Gastroesophageal sphincter (tissue), 4 donors: Measurements from ENCODE around the gene NAP1L1. TPM values are rescaled to one million over a fixed set of nuclear protein-coding genes. Genes with fewer than 3 reads are reported as not detected.

Experiments
- ATAC-seq: fragments of 150-250 bp; one replicate; pipeline ENCODE4 v1.9.1; 2016; ENCODE audit warnings: mild to moderate bottlenecking, moderate library complexity
- H3K27ac ChIP-seq, 4 donors: fragments of 200-600 bp; sonication (generic) in 3 of 4; 1 replicate in 3 of 4; 2 replicates in 1 of 4; pipeline ENCODE4 v1.5.1; 2016 to 2019
- H3K27me3 ChIP-seq: fragments of 200-600 bp; sonication (generic); one replicate; pipeline ENCODE4 v1.5.1; 2019
- H3K36me3 ChIP-seq, 2 donors: fragments of 200-600 bp; sonication (generic); one replicate each; pipeline ENCODE4 v1.5.1; 2019; ENCODE audit warnings: control low read depth in 1 of 2
- H3K4me1 ChIP-seq, 3 donors: fragments of 200-600 bp; sonication (generic); 1 replicate in 2 of 3; 2 replicates in 1 of 3; pipeline ENCODE4 v1.5.1; 2016 to 2019; ENCODE audit warnings: control low read depth in 2 of 3
- H3K4me3 ChIP-seq, 2 donors: fragments of 200-600 bp; sonication (generic); one replicate each; pipeline ENCODE4 v1.5.1; 2019; ENCODE audit warnings: mild to moderate bottlenecking in 1 of 2, moderate library complexity in 1 of 2
- H3K9me3 ChIP-seq, 3 donors: fragments of 200-600 bp; sonication (generic); one replicate each; pipeline ENCODE4 v1.5.1; 2017 to 2019; ENCODE audit warnings: control low read depth in 2 of 3
- CTCF ChIP-seq, 4 experiments: fragments of 200-600 bp in 2 of 4; fragments of 450-650 bp in 2 of 4; sonication (generic) in 1 of 4; IDR thresholded peaks; one replicate each; pipeline ENCODE4 v1.5.1; 2017 to 2019; ENCODE audit warnings: antibody characterized with exemption in 4 of 4, mild to moderate bottlenecking in 2 of 4, moderate library complexity in 2 of 4
- EP300 ChIP-seq: sonication (generic); formaldehyde crosslinking; IDR thresholded peaks from one replicate; pipeline ENCODE4 v1.6.1; 2017; ENCODE audit warnings: antibody characterized with exemption, mild to moderate bottlenecking
- POLR2A ChIP-seq, 2 donors: fragments of 450-650 bp; IDR thresholded peaks; one replicate each; pipeline ENCODE4 v1.6.1; 2017; ENCODE audit warnings: antibody characterized with exemption in 2 of 2, mild to moderate bottlenecking in 2 of 2, moderate library complexity in 1 of 2
- POLR2AphosphoS5 ChIP-seq: sonication (generic); formaldehyde crosslinking; IDR thresholded peaks from one replicate; pipeline ENCODE4 v1.6.1; 2017; ENCODE audit warnings: antibody characterized with exemption
- WGBS, 2 donors: methylation state at CpG; one replicate each; pipeline ENCODE4 v1.1.5; 2018; ENCODE audit warnings: low coverage in 1 of 2; 5-methylcytosine and 5-hydroxymethylcytosine counted together
- total RNA-seq, 4 donors: library from RNA; depleted of rRNA; stranded (reverse); fragments of >200 nt; gene quantifications; one replicate each; pipeline ENCODE4 v1.1.0, GENCODE V29; 2016

NAP1L1 gene
- total RNA-seq, 4 donors from 2014 or later: 329 to 486 (median 395) TPM

GRCh38 chr12:76080017-76080728, 4.3 kb downstream of the NAP1L1 start:
- H3K27me3 ChIP-seq: no peaks in the 10 kb centered on the region
- ATAC-seq: no peak
- no peak overlapping the region for H3K27ac ChIP-seq
- WGBS, 2 donors: 70 to 79% methylated on average over 2 of the region's 2 CpGs
- no peak for TF ChIP-seq POLR2AphosphoS5
- no peak overlapping the region for H3K4me3 ChIP-seq
- peaks cover 0 to 42% (median 2%) of the 10 kb centered on the region in 3 donors for H3K4me1 ChIP-seq
- H3K9me3 ChIP-seq: peaks cover 0 to 13% (median 0%) of the 10 kb centered on the region in 3 donors
- H3K36me3 ChIP-seq: peaks cover 0 to 4% of the 10 kb centered on the region in 2 donors

- peaks cover 0 to 13% (median 0%) of the 10 kb centered on the region in 3 donors for H3K9me3 ChIP-seq
- H3K4me3 ChIP-seq: no peak overlapping the region
- no peaks in the 10 kb centered on the region for H3K27me3 ChIP-seq
- no peak for ATAC-seq
- WGBS, 2 donors: 100% methylated on average over 1 to 2 of the region's 2 CpGs
- H3K27ac ChIP-seq: no peak overlapping the region
- H3K4me1 ChIP-seq: peaks cover 0 to 53% (median 2%) of the 10 kb centered on the region in 3 donors
- TF ChIP-seq EP300: no peak
- TF ChIP-seq POLR2AphosphoS5: no peak
- no peak for TF ChIP-seq CTCF (IDR thresholded peaks at IDR 0.05)
- TF ChIP-seq POLR2A (IDR thresholded peaks at IDR 0.05): no peak
- peaks cover 0 to 4% of the 10 kb centered on the region in 2 donors for H3K36me3 ChIP-seq
These were observed 5.7 kb downstream of the NAP1L1 start for GRCh38 chr12:76078748-76079147.

GRCh38 chr12:76075448-76075847, 9.0 kb downstream of the NAP1L1 start:
- H3K4me3 ChIP-seq: no peak overlapping the region
- no peak for ATAC-seq
- H3K36me3 ChIP-seq: peaks cover 0 to 10% of the 10 kb centered on the region in 2 donors
- WGBS, 2 donors: 91 to 100% methylated on average over 1 of the region's 1 CpG
- H3K27me3 ChIP-seq: no peaks in the 10 kb centered on the region
- TF ChIP-seq EP300: no peak
- TF ChIP-seq POLR2A (IDR thresholded peaks at IDR 0.05): no peak
- TF ChIP-seq CTCF (IDR thresholded peaks at IDR 0.05): no peak
- TF ChIP-seq POLR2AphosphoS5: no peak
- no peak overlapping the region for H3K27ac ChIP-seq
- H3K9me3 ChIP-seq: peaks cover 0 to 13% (median 0%) of the 10 kb centered on the region in 3 donors
- peaks cover 0 to 56% (median 0%) of the 10 kb centered on the region in 3 donors for H3K4me1 ChIP-seq

GRCh38 chr12:76074701-76075336, 9.7 kb downstream of the NAP1L1 start:
- Histone ChIP-seq H3K27me3 (no peaks in the 10 kb centered on the region), H3K27ac (no peak overlapping the region), H3K36me3 (peaks cover 0 to 15% of the 10 kb centered on the region in 2 donors), H3K9me3 (peaks cover 0 to 13% (median 0%) of the 10 kb centered on the region in 3 donors), H3K4me1 (peaks cover 0 to 61% (median 0%) of the 10 kb centered on the region in 3 donors), H3K4me3 (no peak overlapping the region)
- TF ChIP-seq POLR2A (IDR thresholded peaks at IDR 0.05) (no peak), POLR2AphosphoS5 (no peak), EP300 (no peak), CTCF (IDR thresholded peaks at IDR 0.05) (no peak)
- WGBS, 2 donors: 50 to 56% methylated on average over 1 of the region's 1 CpG
- ATAC-seq: no peak

- Histone ChIP-seq H3K27ac (no peak overlapping the region), H3K4me3 (no peak overlapping the region)
- ATAC-seq: no peak
These were observed 10.9 kb downstream of the NAP1L1 start for GRCh38 chr12:76073561-76073960.

More at GRCh38 chr12:76073561-76073960, 10.9 kb downstream of the NAP1L1 start:
- Histone ChIP-seq H3K9me3 (peaks cover 0 to 6% (median 0%) of the 10 kb centered on the region in 3 donors), H3K4me1 (peaks cover 0 to 63% (median 0%) of the 10 kb centered on the region in 3 donors), H3K36me3 (peaks cover 0 to 11% of the 10 kb centered on the region in 2 donors), H3K27me3 (no peaks in the 10 kb centered on the region)
- TF ChIP-seq POLR2AphosphoS5: no peak
- no peak for TF ChIP-seq EP300
